CD4-positive, CD25-positive, alpha-beta regulatory T cell (primary cell): Measurements from ENCODE around the gene RPS6KL1. TPM values are rescaled to one million over a fixed set of nuclear protein-coding genes. Genes with fewer than 3 reads are reported as not detected.

Experiments used
- ATAC-seq, 2 donors: fragments of 150-1000 bp; cut with Tn5 transposase; one replicate each; pipeline ENCODE4 v1.10.0; 2021; ENCODE audit warnings: low read depth in 2 of 2, moderate number of reproducible peaks in 2 of 2, moderate library complexity in 1 of 2
- DNase-seq, 3 donors: peaks; one replicate each; pipeline versions ENCODE4 v3.0.0 to v3.0.0-alpha.2; 2012 to 2022; ENCODE audit warnings: mixed read lengths in 1 of 3
- H3K27ac ChIP-seq: one replicate; pipeline ENCODE4 v1.7.0; 2013; ENCODE audit warnings: mild to moderate bottlenecking, low read length; ENCODE audit not compliant: insufficient read depth, poor library complexity, severe bottlenecking
- H3K27me3 ChIP-seq: one replicate; pipeline ENCODE4 v1.7.0; 2013; ENCODE audit warnings: low read length; ENCODE audit not compliant: control insufficient read depth, insufficient read depth
- H3K36me3 ChIP-seq: one replicate; pipeline ENCODE4 v1.7.0; 2013; ENCODE audit warnings: mild to moderate bottlenecking, low read length, moderate library complexity; ENCODE audit not compliant: control insufficient read depth, insufficient read depth
- H3K4me1 ChIP-seq: 2 replicates; pipeline ENCODE4 v1.7.0; 2013; ENCODE audit warnings: mild to moderate bottlenecking, low read length; ENCODE audit not compliant: insufficient read depth, control insufficient read depth, poor library complexity, severe bottlenecking
- H3K4me3 ChIP-seq: one replicate; pipeline ENCODE4 v1.7.0; 2013; ENCODE audit warnings: low read depth, mild to moderate bottlenecking, low read length, moderate library complexity
- H3K9me3 ChIP-seq, 2 experiments: 1 replicate in 1 of 2; 2 replicates in 1 of 2; pipeline ENCODE4 v1.7.0; 2013; ENCODE audit warnings: low read length in 2 of 2, mild to moderate bottlenecking in 1 of 2, moderate library complexity in 1 of 2; ENCODE audit not compliant: control insufficient read depth in 2 of 2
- H3K27ac Mint-ChIP-seq, 3 donors: one replicate each; pipeline ENCODE4 v1.8.0; 2020 to 2022; ENCODE audit warnings: mild to moderate bottlenecking in 3 of 3, mixed read lengths in 3 of 3, moderate library complexity in 2 of 3
- H3K27me3 Mint-ChIP-seq: one replicate; pipeline ENCODE4 v1.8.0; 2022; ENCODE audit warnings: mild to moderate bottlenecking, mixed read lengths
- H3K36me3 Mint-ChIP-seq: one replicate; pipeline ENCODE4 v1.8.0; 2020; ENCODE audit warnings: mixed read lengths
- H3K4me1 Mint-ChIP-seq, 4 donors: one replicate each; pipeline ENCODE4 v1.8.0; 2020 to 2022; ENCODE audit warnings: mixed read lengths in 4 of 4, mild to moderate bottlenecking in 1 of 4
- H3K4me3 Mint-ChIP-seq, 4 donors: one replicate each; pipeline ENCODE4 v1.8.0; 2020 to 2022; ENCODE audit warnings: mild to moderate bottlenecking in 4 of 4, mixed read lengths in 4 of 4, moderate library complexity in 3 of 4
- H3K9me3 Mint-ChIP-seq, 7 donors: one replicate each; pipeline ENCODE4 v1.8.0; 2020 to 2022; ENCODE audit warnings: mixed read lengths in 7 of 7, mild to moderate bottlenecking in 3 of 7, moderate library complexity in 2 of 7
- polyA plus RNA-seq, 4 donors: library from polyadenylated mRNA; unstranded; fragments of 300-500 nt; fragmentation: Illumina TruSeq; gene quantifications; one replicate each; pipeline ENCODE4 v1.2.3, GENCODE V29; 2021
- total RNA-seq: library from RNA; stranded (reverse); gene quantifications from one replicate; pipeline ENCODE4 v1.2.3, GENCODE V29; 2022

Gene RPS6KL1
- total and polyA plus RNA-seq, 5 donors from 2014 or later = 0.27 to 4.5 (median 2.2) TPM

DNA sequence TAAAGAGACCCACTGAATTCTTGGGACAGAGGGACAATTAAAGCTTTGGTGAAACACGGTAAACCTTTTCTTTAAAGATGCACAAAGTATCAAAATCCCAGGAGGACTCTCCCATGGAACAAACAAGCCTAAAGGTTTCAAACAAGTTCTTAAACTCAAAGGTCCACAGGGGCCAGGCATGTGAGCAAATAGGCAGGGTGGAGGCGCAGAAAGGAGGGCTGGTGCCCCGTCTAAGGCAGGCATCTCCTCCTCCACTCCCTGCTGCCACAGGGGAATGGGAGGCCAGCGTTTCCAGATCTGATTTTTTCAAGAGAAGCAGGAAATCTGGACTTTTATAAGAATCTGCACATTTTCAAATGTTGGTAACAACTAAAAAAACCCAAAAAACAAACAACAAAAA, 7.6 kb downstream of the RPS6KL1 start:
- Histone ChIP-seq H3K4me1 (no peaks in the 10 kb centered on the region), H3K4me3 (no peak overlapping the region), H3K27me3 (no peaks in the 10 kb centered on the region), H3K9me3 (no peaks in the 10 kb centered on the region), H3K36me3 (no peaks in the 10 kb centered on the region), H3K27ac (no peak overlapping the region)
- H3K4me3 Mint-ChIP-seq = no peak overlapping the region
- ATAC-seq (no peak), DNase-seq (no peak)
- no peaks in the 10 kb centered on the region for H3K36me3 Mint-ChIP-seq
- H3K27me3 Mint-ChIP-seq = no peaks in the 10 kb centered on the region
- H3K4me1 Mint-ChIP-seq = peaks cover 0 to under 1% (median 0%) of the 10 kb centered on the region in 4 donors
- H3K27ac Mint-ChIP-seq = no peak overlapping the region
- peaks cover 0 to 2% (median 0%) of the 10 kb centered on the region in 7 donors for H3K9me3 Mint-ChIP-seq

DNA sequence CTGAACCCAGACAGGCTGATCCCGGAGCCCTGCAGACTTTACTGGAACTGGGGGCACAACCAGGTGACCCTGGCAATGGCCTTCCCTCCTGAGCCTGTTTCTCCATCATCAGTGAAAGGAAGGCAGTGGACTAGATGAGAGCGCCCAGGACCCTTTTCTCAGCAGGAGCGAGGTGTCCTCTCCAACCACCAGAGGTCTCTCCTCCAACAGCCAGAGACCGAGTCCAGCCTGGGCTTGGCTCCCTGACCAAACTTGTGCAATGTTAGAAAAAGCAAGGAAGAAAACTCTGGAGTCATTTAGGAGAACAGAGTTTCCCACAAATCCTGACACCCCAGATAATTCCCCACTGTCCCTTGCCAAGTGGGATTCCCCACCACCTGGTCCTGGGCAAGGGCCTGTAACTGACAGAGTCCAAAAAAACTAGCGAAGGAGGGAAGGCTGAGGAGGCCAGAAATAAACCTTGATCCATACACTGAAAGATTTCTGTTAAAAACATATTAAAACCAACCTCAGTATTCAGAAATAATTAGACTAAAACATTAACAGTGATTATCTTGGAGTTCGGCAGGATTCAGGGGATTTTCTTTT, 9.0 kb downstream of the RPS6KL1 start:
- H3K9me3 ChIP-seq = no peaks in the 10 kb centered on the region
- H3K4me1 Mint-ChIP-seq = peaks cover 0 to 2% (median 0%) of the 10 kb centered on the region in 4 donors
- no peak overlapping the region for H3K27ac ChIP-seq
- no peak overlapping the region for H3K4me3 Mint-ChIP-seq
- DNase-seq = peak in 1 of 3 donors; percentile 41
- no peaks in the 10 kb centered on the region for H3K27me3 Mint-ChIP-seq
- H3K9me3 Mint-ChIP-seq = no peaks in the 10 kb centered on the region
- H3K4me3 ChIP-seq = no peak overlapping the region
- no peak overlapping the region for H3K27ac Mint-ChIP-seq
- no peaks in the 10 kb centered on the region for H3K36me3 Mint-ChIP-seq
- H3K4me1 ChIP-seq = no peaks in the 10 kb centered on the region
- no peak for ATAC-seq
- H3K36me3 ChIP-seq = no peaks in the 10 kb centered on the region
- H3K27me3 ChIP-seq = no peaks in the 10 kb centered on the region

DNA sequence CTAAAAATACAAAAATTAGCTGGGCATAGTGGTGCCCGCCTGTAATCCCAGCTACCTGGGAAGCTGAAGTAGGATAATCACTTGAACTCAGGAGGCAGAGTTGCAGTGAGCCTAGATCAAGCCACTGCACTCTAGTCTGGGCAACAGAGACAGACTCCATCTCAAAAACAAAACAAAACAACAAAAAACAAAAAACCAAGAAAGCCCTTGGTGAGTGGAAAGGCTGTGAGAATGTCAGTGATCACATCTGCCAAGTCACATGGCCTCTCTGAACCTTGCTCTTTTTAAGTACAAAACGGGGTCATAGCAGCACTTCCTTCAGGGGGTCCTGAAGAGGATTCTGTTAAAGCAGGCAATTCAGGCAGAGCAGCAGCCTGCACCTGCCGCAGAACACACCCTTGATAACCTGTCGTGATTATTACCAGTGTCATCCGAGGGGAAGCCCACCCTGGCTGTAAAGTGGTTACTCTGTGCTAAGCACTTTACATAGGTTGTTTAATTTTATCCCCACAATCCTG, 9.6 kb downstream of the RPS6KL1 start:
- no peaks in the 10 kb centered on the region for H3K9me3 ChIP-seq
- no peak for ATAC-seq
- H3K4me3 ChIP-seq = no peak overlapping the region
- H3K27me3 ChIP-seq = no peaks in the 10 kb centered on the region
- no peaks in the 10 kb centered on the region for H3K9me3 Mint-ChIP-seq
- no peaks in the 10 kb centered on the region for H3K27me3 Mint-ChIP-seq
- no peak for DNase-seq
- H3K4me1 ChIP-seq = no peaks in the 10 kb centered on the region
- H3K36me3 ChIP-seq = no peaks in the 10 kb centered on the region
- H3K4me1 Mint-ChIP-seq = peaks cover 0 to 2% (median 0%) of the 10 kb centered on the region in 4 donors
- no peak overlapping the region for H3K27ac ChIP-seq
- H3K36me3 Mint-ChIP-seq = no peaks in the 10 kb centered on the region
- no peak overlapping the region for H3K27ac Mint-ChIP-seq
- no peak overlapping the region for H3K4me3 Mint-ChIP-seq

DNA sequence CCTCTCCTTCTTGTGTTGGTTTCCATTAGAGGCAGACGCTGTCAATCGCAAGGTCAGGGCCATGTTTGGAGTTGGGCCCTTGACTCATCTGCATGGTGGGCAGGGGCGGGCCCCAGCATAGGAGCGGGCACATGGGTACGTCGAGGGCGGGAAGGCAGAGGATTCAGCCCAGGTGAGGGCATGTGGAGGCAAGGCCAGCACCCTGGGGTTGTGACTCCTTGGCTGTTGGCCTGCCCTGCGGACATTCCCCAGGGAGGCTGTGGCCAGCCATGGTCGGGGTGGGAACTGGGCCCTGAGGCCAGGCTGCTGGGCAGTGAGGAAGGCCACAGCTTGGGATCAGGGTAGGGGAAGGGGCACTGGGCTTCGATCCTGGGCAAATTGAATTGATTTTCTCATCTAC, 10.3 kb downstream of the RPS6KL1 start:
- DNase-seq (no peak), ATAC-seq (no peak)
- Mint-ChIP-seq H3K4me3 (no peak overlapping the region), H3K9me3 (no peaks in the 10 kb centered on the region), H3K27ac (no peak overlapping the region), H3K4me1 (peaks cover 0 to 2% (median 0%) of the 10 kb centered on the region in 4 donors), H3K27me3 (no peaks in the 10 kb centered on the region), H3K36me3 (no peaks in the 10 kb centered on the region)
- H3K9me3 ChIP-seq = no peaks in the 10 kb centered on the region
- no peaks in the 10 kb centered on the region for H3K27me3 ChIP-seq
- H3K4me3 ChIP-seq = no peak overlapping the region
- no peak overlapping the region for H3K27ac ChIP-seq
- no peaks in the 10 kb centered on the region for H3K4me1 ChIP-seq
- no peaks in the 10 kb centered on the region for H3K36me3 ChIP-seq

DNA sequence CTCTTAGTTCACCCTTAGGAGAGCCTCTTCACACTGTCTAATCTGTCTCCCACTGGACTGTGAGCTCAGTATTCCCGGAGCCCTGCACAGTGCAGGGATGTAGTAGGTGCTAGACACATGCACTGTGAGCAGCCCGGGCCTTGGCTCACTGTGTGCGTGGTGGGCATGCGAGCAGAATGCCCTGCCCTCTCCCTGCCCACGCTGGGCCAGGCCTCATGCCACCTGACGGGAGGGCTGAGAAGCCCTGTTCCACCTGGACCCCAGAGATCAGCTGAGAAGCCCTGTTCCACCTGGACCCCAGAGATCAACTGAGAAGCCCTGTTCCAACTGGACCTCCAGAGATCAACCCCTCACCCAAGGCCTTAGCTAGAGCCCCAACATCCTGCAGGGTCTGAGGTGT, 10.9 kb downstream of the RPS6KL1 start:
- DNase-seq = no peak
- Mint-ChIP-seq H3K4me3 (no peak overlapping the region), H3K9me3 (no peaks in the 10 kb centered on the region), H3K27ac (no peak overlapping the region), H3K4me1 (peaks cover 0 to 5% (median 0%) of the 10 kb centered on the region in 4 donors), H3K27me3 (no peaks in the 10 kb centered on the region), H3K36me3 (no peaks in the 10 kb centered on the region)
- H3K27me3 ChIP-seq = no peaks in the 10 kb centered on the region
- H3K4me1 ChIP-seq = no peaks in the 10 kb centered on the region
- no peaks in the 10 kb centered on the region for H3K36me3 ChIP-seq
- ATAC-seq = no peak
- H3K9me3 ChIP-seq = no peaks in the 10 kb centered on the region
- no peak overlapping the region for H3K4me3 ChIP-seq
- H3K27ac ChIP-seq = no peak overlapping the region

DNA sequence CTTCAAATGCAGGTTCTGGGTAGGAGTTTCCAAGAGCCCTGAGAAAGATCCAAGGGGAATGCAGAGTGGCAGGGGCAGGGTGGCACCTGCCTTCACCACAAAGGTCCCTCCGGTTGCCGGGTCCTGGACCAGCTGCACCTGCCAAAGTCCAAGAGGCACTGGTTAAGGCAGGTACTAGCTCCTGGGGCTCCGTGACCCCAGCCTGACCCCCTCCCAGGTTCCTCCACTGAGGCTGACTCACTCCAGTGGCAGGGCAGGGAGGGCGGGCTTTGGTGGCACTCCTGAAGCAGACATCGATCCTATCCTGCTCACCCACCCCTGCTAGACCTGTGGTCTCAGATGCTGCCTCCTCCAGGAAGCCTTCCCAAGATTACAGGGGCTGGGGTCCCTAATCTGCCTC, 11.4 kb downstream of the RPS6KL1 start:
- no peaks in the 10 kb centered on the region for H3K4me1 ChIP-seq
- no peaks in the 10 kb centered on the region for H3K9me3 ChIP-seq
- H3K27ac ChIP-seq = no peak overlapping the region
- H3K36me3 ChIP-seq = no peaks in the 10 kb centered on the region
- no peaks in the 10 kb centered on the region for H3K27me3 Mint-ChIP-seq
- H3K4me3 Mint-ChIP-seq = no peak overlapping the region
- no peaks in the 10 kb centered on the region for H3K27me3 ChIP-seq
- ATAC-seq = no peak
- H3K4me1 Mint-ChIP-seq = peaks cover 0 to 6% (median 0%) of the 10 kb centered on the region in 4 donors
- no peaks in the 10 kb centered on the region for H3K36me3 Mint-ChIP-seq
- DNase-seq = no peak
- no peak overlapping the region for H3K27ac Mint-ChIP-seq
- H3K9me3 Mint-ChIP-seq = no peaks in the 10 kb centered on the region
- H3K4me3 ChIP-seq = no peak overlapping the region

DNA sequence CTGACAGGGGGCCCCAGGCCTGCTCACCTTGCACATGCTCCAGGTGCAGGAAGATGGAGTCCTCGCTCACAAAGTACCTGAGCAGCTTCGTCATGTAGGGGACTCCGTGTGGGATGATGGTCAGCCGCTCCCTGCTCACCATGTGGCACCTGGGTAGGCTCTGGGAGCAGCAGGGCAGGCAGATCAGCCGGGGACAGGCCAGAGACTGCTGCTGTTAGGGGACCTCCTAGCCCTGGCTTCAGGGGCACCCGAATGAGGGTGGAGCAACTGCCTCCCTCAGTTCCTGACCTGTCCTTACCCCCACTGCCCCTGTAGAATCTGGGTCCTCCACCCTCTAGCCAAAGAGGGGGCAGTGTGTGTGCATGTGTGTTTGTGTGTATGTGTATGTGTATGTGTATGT, 11.8 kb downstream of the RPS6KL1 start:
- H3K27ac Mint-ChIP-seq = no peak overlapping the region

DNA sequence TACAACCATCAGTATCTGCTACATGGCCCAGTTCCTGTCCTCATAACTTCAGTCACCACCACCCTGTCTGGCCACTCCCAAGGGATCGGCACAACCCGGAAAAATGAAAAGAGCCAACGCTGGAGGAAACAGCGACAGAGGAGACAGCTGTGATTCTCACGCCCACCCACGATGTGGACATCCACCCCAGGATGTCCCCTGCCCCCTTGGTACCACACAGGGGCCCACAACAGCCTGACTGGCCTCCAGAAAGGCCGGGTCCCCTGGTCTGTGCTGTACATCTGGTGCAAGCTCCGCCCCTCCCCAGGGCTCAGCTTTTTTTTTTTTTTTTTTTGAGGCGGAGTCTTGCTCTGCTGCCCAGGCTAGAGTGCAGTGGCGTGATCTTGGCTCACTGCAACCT, 12.5 kb downstream of the RPS6KL1 start:
- peak overlapping the region in 1 of 3 donors; percentile 25 for H3K27ac Mint-ChIP-seq
- Histone ChIP-seq H3K27me3 (no peaks in the 10 kb centered on the region), H3K9me3 (no peaks in the 10 kb centered on the region), H3K36me3 (no peaks in the 10 kb centered on the region), H3K4me3 (no peak overlapping the region), H3K4me1 (peaks cover 3% of the 10 kb centered on the region), H3K27ac (no peak overlapping the region)
- H3K36me3 Mint-ChIP-seq = no peaks in the 10 kb centered on the region
- H3K27me3 Mint-ChIP-seq = no peaks in the 10 kb centered on the region
- no peak for ATAC-seq
- H3K9me3 Mint-ChIP-seq = no peaks in the 10 kb centered on the region
- no peak overlapping the region for H3K4me3 Mint-ChIP-seq
- no peak for DNase-seq
- peaks cover 0 to 6% (median 1%) of the 10 kb centered on the region in 4 donors for H3K4me1 Mint-ChIP-seq

More for the DNA sequence above, 11.8 kb downstream of the RPS6KL1 start:
- Mint-ChIP-seq H3K27me3 (no peaks in the 10 kb centered on the region), H3K4me1 (peaks cover 0 to 6% (median 0%) of the 10 kb centered on the region in 4 donors), H3K36me3 (no peaks in the 10 kb centered on the region), H3K4me3 (no peak overlapping the region), H3K9me3 (no peaks in the 10 kb centered on the region)
- H3K36me3 ChIP-seq = no peaks in the 10 kb centered on the region
- no peaks in the 10 kb centered on the region for H3K4me1 ChIP-seq
- H3K27ac ChIP-seq = no peak overlapping the region
- no peak overlapping the region for H3K4me3 ChIP-seq
- no peak for ATAC-seq
- no peaks in the 10 kb centered on the region for H3K27me3 ChIP-seq
- H3K9me3 ChIP-seq = no peaks in the 10 kb centered on the region
- DNase-seq = no peak
